Activated naive CD8-positive, alpha-beta T cell treated with anti-CD3 and anti-CD28 coated beads, Interleukin-2, amount 10 ng/mL, durations not matched to agents 7 days and 5 days (primary cell): ENCODE measurements around the gene RAMP1. TPM values are rescaled to one million over a fixed set of nuclear protein-coding genes. Genes with fewer than 3 reads are reported as not detected.

Experiments
- ATAC-seq: fragments of 150-1000 bp; cut with Tn5 transposase; one replicate; pipeline ENCODE4 v1.10.0; 2021; ENCODE audit warnings: low read depth, moderate library complexity
- POLR2A ChIA-PET: fragments of 350-600 bp; sonication (Branson Sonifier 250); formaldehyde crosslinking; loops from one replicate; lab custom pipeline; 2021; ENCODE audit warnings: antibody characterized with exemption; lab: Charles Lee
- DNase-seq: peaks from one replicate; pipeline ENCODE4 v3.0.0; 2021
- H3K27ac Mint-ChIP-seq: one replicate; pipeline ENCODE4 v1.8.0; 2022; ENCODE audit warnings: mild to moderate bottlenecking, mixed read lengths
- H3K27me3 Mint-ChIP-seq: one replicate; pipeline ENCODE4 v1.8.0; 2022; ENCODE audit warnings: mild to moderate bottlenecking, moderate library complexity, mixed read lengths
- H3K36me3 Mint-ChIP-seq: one replicate; pipeline ENCODE4 v1.8.0; 2021; ENCODE audit warnings: mild to moderate bottlenecking, mixed read lengths
- H3K4me1 Mint-ChIP-seq: one replicate; pipeline ENCODE4 v1.8.0; 2021; ENCODE audit warnings: mixed read lengths
- H3K4me3 Mint-ChIP-seq: one replicate; pipeline ENCODE4 v1.8.0; 2022; ENCODE audit warnings: mild to moderate bottlenecking, moderate library complexity, mixed read lengths
- H3K9me3 Mint-ChIP-seq: one replicate; pipeline ENCODE4 v1.8.0; 2021; ENCODE audit warnings: mixed read lengths
- total RNA-seq, 2 experiments: library from RNA; stranded (reverse); gene quantifications; one replicate each; pipeline ENCODE4 v1.2.3, GENCODE V29; 2021

The RAMP1 gene
- total RNA-seq, 2 experiments from 2014 or later: 0.68 to 1.1 TPM

DNA sequence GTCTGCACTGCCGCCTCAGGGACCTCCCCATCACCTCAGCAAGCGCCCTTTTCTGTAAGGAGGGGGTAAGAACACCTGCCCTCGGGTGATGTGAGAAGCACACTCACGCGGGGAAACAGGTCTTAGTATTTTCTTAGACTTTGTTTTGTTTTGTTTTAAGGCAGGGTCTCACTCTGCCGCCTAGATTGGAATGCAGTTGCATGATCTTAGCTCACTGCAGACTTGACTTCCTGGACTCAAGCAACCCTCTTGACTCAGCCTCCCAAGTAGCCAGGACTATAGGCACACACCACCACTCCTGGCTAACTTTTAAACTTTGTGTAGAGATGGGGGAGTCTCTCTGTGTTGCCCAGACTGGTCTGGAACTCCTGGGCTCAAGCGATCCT is 37.1 kb downstream of the RAMP1 start:
- H3K9me3 Mint-ChIP-seq: no peaks in the 10 kb centered on the region

DNA sequence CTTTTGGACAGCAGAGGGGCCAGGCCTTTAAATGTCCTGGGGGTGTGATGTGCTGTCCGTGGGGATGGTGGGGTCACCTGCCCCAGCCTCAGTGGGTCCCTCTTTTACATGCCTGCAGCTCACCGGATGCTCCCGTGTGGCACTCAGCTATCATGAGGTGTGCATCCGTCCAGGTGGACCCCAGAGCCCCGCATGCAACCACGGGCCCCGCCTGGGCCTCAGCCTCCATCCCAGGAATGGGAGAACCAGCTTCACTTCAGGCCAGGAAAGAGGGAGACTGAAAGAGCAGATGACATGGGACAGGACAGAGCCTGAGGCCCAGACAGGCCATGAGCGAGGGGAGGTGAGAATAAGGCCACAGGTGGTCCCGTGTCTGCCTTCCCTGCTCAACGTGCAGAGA is 37.5 kb downstream of the RAMP1 start:
- H3K27me3 Mint-ChIP-seq: no peaks in the 10 kb centered on the region
- DNase-seq: peak; percentile 23
- peaks cover 44% of the 10 kb centered on the region for H3K4me1 Mint-ChIP-seq
- peak overlapping the region; percentile 75 for H3K27ac Mint-ChIP-seq
- POLR2A ChIA-PET: interaction anchor here (0.6 kb wide), 1 partner anchor 71 kb away, joined by 7 read pairs; no protein-coding TSS in a partner anchor
- peaks cover 5% of the 10 kb centered on the region for H3K36me3 Mint-ChIP-seq
- no peaks in the 10 kb centered on the region for H3K9me3 Mint-ChIP-seq
- no peak overlapping the region for H3K4me3 Mint-ChIP-seq
- no peak for ATAC-seq

More for the DNA sequence above, 37.1 kb downstream of the RAMP1 start:
- no peak for ATAC-seq
- Mint-ChIP-seq H3K36me3 (peaks cover 5% of the 10 kb centered on the region), H3K4me3 (no peak overlapping the region), H3K4me1 (peaks cover 43% of the 10 kb centered on the region), H3K27me3 (no peaks in the 10 kb centered on the region), H3K27ac (peak overlapping the region; percentile 38)
- POLR2A ChIA-PET: no interaction called here
- DNase-seq: no peak

DNA sequence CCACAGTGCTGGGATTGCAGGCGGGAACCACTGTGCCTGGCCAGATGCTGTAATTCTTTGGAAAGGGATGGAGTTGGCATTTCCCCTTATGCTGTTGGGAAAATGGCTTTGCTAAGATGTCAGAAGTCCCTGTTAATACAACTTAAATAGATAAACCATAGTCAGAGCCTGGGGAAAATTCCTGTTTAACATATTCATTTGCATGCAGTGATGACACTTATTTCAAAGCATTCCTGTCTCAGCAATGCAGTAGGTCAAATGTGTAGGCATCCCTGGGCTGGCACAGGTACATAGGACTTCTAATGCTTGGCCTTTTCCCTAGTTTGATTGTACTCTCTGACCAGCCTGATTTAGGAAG is 38.6 kb downstream of the RAMP1 start:
- H3K27me3 Mint-ChIP-seq: no peaks in the 10 kb centered on the region
- peaks cover 39% of the 10 kb centered on the region for H3K4me1 Mint-ChIP-seq
- peak overlapping the region; percentile 60 for H3K4me3 Mint-ChIP-seq

DNA sequence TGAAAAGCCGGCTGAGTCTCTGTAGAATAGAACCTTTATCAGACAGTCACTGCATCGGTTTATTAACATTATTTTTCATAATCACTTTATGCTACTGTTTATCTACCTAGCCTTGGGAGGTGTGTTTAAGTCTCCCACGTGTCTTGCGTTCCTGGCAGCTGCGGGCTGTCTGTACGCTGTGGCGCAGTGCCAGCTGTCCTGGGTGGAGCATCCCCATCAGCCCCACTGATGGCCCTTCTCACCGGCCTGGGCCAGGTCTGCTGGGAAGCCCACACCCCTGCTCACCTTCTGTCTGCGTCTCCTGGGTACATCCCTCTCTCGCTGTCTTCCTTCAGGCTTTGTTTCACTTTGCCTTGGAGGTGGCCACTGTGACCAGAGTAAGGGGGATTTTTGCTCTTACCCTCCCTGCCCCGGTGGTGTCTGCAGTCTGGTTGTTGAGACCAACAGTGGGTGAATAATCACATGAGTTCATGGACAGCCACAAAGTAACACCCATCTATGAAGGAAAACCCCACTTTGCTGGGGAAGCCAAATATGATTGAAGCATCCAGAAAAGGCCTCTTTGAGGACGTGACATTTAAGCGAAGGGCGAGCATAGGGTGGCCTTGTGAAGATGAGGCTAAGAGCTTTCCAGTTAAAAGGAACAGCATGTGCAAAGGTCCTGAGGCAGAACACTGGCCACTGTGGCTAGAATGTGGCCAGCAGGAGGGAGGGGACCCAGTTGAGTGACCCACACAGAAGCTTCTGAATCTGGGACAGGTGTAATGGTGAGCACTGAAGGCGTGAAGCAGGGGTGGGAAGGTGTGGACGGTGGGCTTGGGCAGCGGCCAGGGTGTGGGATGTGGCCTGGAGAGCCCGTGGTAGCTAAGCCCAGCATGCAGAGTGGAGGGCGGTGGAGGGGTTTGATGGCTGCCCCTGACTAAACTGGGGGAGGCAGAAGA is 41.7 kb downstream of the RAMP1 start:
- peaks cover 50% of the 10 kb centered on the region for H3K4me1 Mint-ChIP-seq
- no peak for ATAC-seq
- H3K36me3 Mint-ChIP-seq: peaks cover 2% of the 10 kb centered on the region
- no peaks in the 10 kb centered on the region for H3K9me3 Mint-ChIP-seq
- no peak overlapping the region for H3K4me3 Mint-ChIP-seq
- H3K27me3 Mint-ChIP-seq: no peaks in the 10 kb centered on the region
- no peak overlapping the region for H3K27ac Mint-ChIP-seq
- DNase-seq: no peak
- POLR2A ChIA-PET: interaction anchor here (1.1 kb wide), 1 partner anchor 22 kb away, joined by 3 read pairs; no protein-coding TSS in a partner anchor

More for the DNA sequence above, 38.6 kb downstream of the RAMP1 start:
- ATAC-seq (no peak), DNase-seq (no peak)
- peaks cover 2% of the 10 kb centered on the region for H3K36me3 Mint-ChIP-seq
- H3K27ac Mint-ChIP-seq: peak overlapping the region; percentile 94
- no peaks in the 10 kb centered on the region for H3K9me3 Mint-ChIP-seq
- POLR2A ChIA-PET: interaction anchor here (0.6 kb wide), 1 partner anchor 50 kb away, joined by 3 read pairs; no protein-coding TSS in a partner anchor

DNA sequence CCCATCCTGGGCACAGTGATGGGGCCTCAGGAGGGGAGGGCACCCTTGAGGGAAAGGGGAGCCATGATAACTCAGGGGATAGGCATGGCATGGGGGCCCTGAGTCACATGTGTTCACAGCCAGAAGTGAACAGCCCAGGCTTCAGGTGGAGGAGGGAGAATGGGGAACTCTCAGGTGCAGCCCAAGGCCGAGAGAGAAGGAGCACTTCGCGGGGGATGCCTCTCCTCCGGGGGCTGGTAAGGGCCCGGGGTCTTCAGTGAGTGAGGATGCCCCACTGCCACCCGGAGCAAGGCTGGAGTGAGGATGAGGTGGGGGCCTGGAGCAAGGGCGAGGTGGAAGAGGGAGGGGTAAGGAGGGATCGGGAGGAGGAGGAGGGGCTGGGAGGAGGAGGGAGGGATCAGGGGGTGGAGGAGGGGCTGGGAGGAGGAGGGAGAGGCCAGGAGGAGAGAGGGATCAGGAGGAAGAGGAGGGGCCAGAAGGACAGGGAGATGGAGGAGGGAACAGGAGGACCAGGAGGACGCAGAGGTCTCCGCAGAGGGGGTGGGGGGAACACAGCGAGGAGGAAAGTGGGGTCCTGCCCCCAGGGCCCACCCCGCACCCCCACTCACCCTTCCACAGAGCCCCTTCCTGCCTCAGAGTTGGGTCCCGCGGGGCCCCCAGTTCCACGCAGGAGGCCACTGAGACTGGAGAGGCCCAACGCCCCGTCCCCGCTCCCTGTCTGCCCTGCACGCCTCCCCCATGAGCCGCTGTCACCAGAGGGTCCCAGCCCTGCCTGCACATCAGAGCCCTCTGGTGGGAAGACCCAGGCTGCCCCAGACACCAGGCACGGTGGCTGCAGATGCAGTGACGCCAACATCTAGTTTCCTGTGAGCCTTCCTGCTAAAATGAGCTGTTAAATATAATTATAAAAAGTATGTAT is 42.8 kb downstream of the RAMP1 start:
- ATAC-seq (peak; percentile 31), DNase-seq (no peak)
- POLR2A ChIA-PET: interaction anchor here (0.7 to 1.1 kb wide), 2 partner anchors 21 to 159 kb away, joined by 3 read pairs; no protein-coding TSS in a partner anchor
- Mint-ChIP-seq H3K4me1 (peaks cover 49% of the 10 kb centered on the region), H3K27ac (peak overlapping the region; percentile 90), H3K36me3 (peaks cover 5% of the 10 kb centered on the region), H3K4me3 (peak overlapping the region; percentile 68), H3K27me3 (no peaks in the 10 kb centered on the region), H3K9me3 (peaks cover 3% of the 10 kb centered on the region)

DNA sequence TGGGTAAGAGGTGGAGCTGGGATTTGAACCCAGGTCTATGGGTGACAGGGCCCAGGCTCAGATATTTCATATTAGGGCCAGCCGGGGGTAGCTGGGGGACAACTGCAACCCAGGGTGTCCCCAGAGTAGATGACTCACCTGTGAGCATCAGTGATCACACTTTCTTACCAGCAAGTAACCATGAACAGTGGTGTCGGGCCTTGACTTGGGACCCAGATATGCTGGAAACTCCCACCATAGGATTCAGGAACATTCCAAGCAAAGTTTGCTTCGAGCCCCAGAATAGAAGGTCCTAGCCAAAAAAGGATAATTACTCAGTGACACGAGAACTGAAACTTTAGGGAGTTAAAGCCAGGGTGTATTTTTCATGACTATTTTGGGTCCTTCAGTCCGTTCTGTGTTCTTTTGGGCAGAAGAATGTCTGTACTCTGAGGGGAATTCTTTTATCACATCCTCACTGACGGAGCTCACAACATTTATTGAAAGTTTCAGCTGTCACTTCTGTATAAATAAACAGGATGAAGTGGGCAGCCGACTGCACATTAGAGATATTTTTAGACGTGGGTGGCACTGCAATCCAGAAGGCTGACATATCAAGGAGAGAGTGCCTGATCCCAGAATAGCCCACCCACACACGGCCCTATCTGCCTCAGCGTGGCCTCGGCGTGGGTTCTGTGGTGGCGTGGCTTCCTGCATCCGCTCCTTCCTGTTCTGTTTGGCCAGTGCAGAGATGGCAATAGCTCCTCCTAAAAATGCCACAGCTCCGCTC is 45.6 kb downstream of the RAMP1 start:
- Mint-ChIP-seq H3K9me3 (peaks cover 11% of the 10 kb centered on the region), H3K36me3 (peaks cover 9% of the 10 kb centered on the region), H3K27me3 (no peaks in the 10 kb centered on the region), H3K4me1 (peaks cover 29% of the 10 kb centered on the region), H3K27ac (peak overlapping the region; percentile 76), H3K4me3 (peak overlapping the region; percentile 50)
- ATAC-seq (peak; percentile 29), DNase-seq (no peak)
- POLR2A ChIA-PET: interaction anchor here (1.0 kb wide), 1 partner anchor 29 kb away, joined by 5 read pairs; no protein-coding TSS in a partner anchor

DNA sequence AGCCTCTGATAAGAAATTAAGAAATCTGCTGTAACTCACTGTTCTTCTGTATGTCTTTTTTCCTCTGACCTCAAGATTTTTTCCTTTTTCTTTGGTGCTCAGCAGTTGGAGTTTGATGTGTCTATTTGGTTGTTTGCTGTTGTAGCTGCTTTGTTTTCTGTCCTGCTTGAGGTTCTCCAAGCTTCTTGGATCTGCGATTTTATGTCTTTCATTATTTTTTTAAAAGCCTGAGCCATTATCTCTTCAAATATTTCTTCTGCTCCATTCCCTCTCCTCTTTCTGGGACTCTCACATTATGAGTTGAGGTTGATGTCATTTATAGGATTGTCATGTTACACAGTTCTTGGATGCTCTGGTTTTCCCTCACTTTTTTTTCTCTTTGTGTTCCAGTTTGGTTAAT is 47.7 kb downstream of the RAMP1 start:
- POLR2A ChIA-PET: no interaction called here
- DNase-seq (no peak), ATAC-seq (no peak)
- Mint-ChIP-seq H3K27me3 (no peaks in the 10 kb centered on the region), H3K4me3 (no peak overlapping the region), H3K4me1 (peaks cover 22% of the 10 kb centered on the region), H3K27ac (no peak overlapping the region), H3K36me3 (peaks cover 10% of the 10 kb centered on the region), H3K9me3 (peaks cover 20% of the 10 kb centered on the region)

DNA sequence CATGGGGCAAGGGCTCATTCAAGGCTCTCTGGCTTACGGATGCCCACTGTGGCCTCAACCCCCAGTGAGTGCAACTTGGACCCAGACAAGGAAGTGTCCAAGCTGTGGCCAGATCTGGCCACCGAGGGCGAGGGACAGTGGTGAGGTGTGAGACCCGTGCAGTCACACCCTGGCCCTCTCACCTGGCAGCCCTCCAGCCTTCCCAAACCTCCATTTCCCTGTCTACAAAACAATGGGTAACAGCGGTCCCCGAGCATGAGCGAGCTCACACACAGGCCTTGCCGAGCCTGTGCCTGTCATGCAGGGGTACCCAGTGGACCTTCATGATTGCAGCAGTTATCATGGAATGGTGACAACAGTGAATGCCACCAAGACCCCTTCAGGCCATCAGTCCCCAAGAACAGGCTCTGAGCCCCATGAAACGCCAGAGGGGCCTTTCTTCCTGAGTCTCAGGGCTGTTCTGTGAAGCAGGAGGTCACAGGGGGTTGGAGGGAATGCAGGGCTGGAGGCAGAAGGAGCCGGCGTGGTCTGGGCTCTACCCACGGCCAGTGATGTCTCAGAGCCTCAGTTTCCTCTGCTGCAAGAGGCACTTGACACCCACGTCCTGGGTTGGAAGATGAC is 49.8 kb downstream of the RAMP1 start:
- Mint-ChIP-seq H3K27me3 (no peaks in the 10 kb centered on the region), H3K4me1 (peaks cover 16% of the 10 kb centered on the region), H3K9me3 (peaks cover 20% of the 10 kb centered on the region), H3K4me3 (no peak overlapping the region), H3K36me3 (peaks cover 10% of the 10 kb centered on the region), H3K27ac (no peak overlapping the region)
- POLR2A ChIA-PET: no interaction called here
- ATAC-seq (no peak), DNase-seq (peak; percentile 19)

DNA sequence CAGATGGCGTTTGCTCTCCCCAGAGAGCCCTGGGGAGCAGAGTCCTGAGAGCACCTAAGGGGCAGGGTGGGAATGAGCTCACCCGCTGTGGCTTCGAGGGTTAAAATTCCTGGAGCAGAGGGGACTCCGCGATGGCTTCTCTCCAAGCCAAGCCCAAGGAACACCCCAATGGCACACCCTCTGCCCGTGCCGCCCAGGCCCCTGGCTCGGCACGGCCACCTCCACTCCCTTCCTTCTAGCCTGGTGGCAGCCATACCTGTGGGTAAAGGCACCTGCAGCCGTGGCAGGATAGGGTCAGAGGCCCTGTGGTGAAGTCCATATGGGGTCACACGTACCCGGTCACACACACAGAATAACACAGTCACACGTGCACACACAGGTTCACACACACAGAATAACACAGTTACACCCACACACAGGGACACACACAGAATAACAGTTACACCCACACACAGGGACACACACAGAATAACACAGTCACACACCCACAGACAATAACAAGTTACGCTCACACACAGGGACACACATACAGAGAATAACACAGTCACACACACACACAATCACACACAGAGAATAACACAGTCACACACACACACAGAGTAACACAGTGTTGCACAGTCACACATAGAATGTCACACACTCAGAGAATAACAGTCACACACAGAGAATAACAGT is 50.5 kb downstream of the RAMP1 start:
- POLR2A ChIA-PET: no interaction called here
- peak; percentile 9 for DNase-seq
- H3K4me3 Mint-ChIP-seq: no peak overlapping the region

DNA sequence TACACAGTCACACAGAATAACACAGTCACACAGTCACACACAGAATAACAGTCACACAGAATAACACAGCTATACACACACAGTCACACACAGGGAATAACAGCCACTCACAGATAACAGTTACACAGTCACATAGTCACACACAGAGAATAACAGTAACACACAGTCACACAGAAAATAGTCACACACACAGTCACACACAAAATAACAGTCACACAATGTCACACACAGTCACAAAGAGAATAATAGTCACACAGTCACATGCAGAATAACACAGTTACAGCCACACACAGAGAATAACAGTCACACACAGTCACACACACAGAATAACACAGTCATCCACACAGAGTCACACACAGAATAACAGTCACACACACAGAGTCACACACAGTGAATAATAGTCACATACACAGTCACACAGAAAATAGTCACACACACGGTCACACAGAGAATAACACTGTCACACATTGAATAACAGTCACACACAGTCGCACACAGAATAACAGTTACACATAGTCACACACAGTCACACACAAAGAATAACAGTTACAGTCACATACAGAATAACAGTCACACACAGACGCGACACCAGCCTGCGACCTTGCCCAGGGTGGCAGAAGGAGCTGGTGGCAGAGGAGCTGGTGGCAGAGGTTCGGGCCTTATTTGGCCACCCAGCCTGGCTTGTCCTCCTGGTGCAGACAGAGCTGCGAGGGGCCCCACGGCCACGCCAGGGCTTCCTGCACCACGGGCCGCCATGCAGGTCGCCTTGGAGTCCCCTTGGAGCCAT is 51.3 kb downstream of the RAMP1 start:
- Mint-ChIP-seq H3K27ac (no peak overlapping the region), H3K36me3 (peaks cover 10% of the 10 kb centered on the region), H3K9me3 (peaks cover 20% of the 10 kb centered on the region), H3K27me3 (no peaks in the 10 kb centered on the region), H3K4me1 (peaks cover 9% of the 10 kb centered on the region), H3K4me3 (no peak overlapping the region)
- DNase-seq: peak; percentile 16
- POLR2A ChIA-PET: no interaction called here
- ATAC-seq: no peak

More for the DNA sequence above, 50.5 kb downstream of the RAMP1 start:
- Mint-ChIP-seq H3K27ac (peak overlapping the region; percentile 56), H3K36me3 (peaks cover 10% of the 10 kb centered on the region), H3K27me3 (no peaks in the 10 kb centered on the region), H3K4me1 (peaks cover 16% of the 10 kb centered on the region), H3K9me3 (peaks cover 20% of the 10 kb centered on the region)
- ATAC-seq: no peak

DNA sequence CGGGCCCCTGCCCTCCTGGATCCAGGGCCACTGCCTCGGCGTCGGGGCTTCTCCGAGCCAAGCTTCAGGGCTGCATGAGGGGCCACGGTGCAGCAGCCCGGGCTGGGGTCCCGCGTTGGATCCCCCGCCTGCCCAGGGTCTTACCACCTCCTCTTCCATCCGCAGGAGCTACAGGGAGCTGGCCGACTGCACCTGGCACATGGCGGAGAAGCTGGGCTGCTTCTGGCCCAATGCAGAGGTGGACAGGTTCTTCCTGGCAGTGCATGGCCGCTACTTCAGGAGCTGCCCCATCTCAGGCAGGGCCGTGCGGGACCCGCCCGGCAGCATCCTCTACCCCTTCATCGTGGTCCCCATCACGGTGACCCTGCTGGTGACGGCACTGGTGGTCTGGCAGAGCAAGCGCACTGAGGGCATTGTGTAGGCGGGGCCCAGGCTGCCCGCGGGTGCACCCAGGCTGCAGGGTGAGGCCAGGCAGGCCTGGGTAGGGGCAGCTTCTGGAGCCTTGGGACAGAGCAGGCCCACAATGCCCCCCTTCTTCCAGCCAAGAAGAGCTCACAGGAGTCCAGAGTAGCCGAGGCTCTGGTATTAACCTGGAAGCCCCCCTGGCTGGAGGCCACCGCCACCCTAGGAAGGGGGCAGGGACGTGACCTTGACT is 52.1 kb downstream of the RAMP1 start:
- H3K4me3 Mint-ChIP-seq: no peak overlapping the region
- H3K27me3 Mint-ChIP-seq: peaks cover 3% of the 10 kb centered on the region
- peaks cover 4% of the 10 kb centered on the region for H3K4me1 Mint-ChIP-seq
- POLR2A ChIA-PET: no interaction called here
- DNase-seq (peak; percentile 22), ATAC-seq (no peak)
- H3K9me3 Mint-ChIP-seq: peaks cover 20% of the 10 kb centered on the region
- H3K27ac Mint-ChIP-seq: no peak overlapping the region
- peaks cover 10% of the 10 kb centered on the region for H3K36me3 Mint-ChIP-seq
